ENCODE data around the gene KCNQ1. TPM values are rescaled to one million over a fixed set of nuclear protein-coding genes. Genes with fewer than 3 reads are reported as not detected.

The KCNQ1 gene
- total RNA-seq, 1 experiment from 2014 or later = not detected

- CTCF ChIA-PET = no interaction called here
- Histone ChIP-seq H3K79me2 (ENCODE audit: low read depth) (no peaks in the 10 kb centered on the region), H3K9me3 (ENCODE audit: insufficient read depth, low read depth) (no peaks in the 10 kb centered on the region), H3K27ac (no peak overlapping the region), H3K4me1 (replicated peaks; ENCODE audit: insufficient read depth) (no peaks in the 10 kb centered on the region), H3K4me2 (no peak overlapping the region), H2AFZ (no peak overlapping the region), H3F3A (ENCODE audit: insufficient read depth, low read depth) (no peaks in the 10 kb centered on the region), H4K20me1 (ENCODE audit: insufficient read depth) (no peaks in the 10 kb centered on the region), H3K36me3 (ENCODE audit: low read depth) (no peaks in the 10 kb centered on the region), H3K27me3 (ENCODE audit: insufficient read depth, low read depth) (peaks cover 52% of the 10 kb centered on the region), H3K9me2 (ENCODE audit: insufficient read depth) (no peaks in the 10 kb centered on the region), H3K4me3 (no peak overlapping the region)
- TF ChIP-seq EZH2 (IDR thresholded peaks at IDR 0.05; ENCODE audit: low read depth) (no peak), CTCF (conservative IDR thresholded peaks at IDR 0.05) (no peak)
- intact Hi-C loops (cut with micrococcal nuclease; ENCODE audit: unreplicated experiment) = no loop called here
- DNase-seq = no peak
- BruUV-seq (replicated peaks) = no TSS peak
- POLR2A ChIA-PET (ENCODE audit: unreplicated experiment) = no interaction called here
Observed at GRCh38 chr11:2520736-2521035, 75.9 kb downstream of the KCNQ1 start.

GRCh38 chr11:2521081-2521732 lies 76.4 kb downstream of the KCNQ1 start:
- Histone ChIP-seq H2AFZ (no peak overlapping the region), H3K4me2 (no peak overlapping the region), H3F3A (ENCODE audit: insufficient read depth, low read depth) (no peaks in the 10 kb centered on the region), H3K9me2 (ENCODE audit: insufficient read depth) (no peaks in the 10 kb centered on the region), H3K9me3 (ENCODE audit: insufficient read depth, low read depth) (no peaks in the 10 kb centered on the region), H3K36me3 (ENCODE audit: low read depth) (no peaks in the 10 kb centered on the region), H3K27me3 (ENCODE audit: insufficient read depth, low read depth) (peaks cover 48% of the 10 kb centered on the region), H3K27ac (no peak overlapping the region), H3K4me1 (replicated peaks; ENCODE audit: insufficient read depth) (no peaks in the 10 kb centered on the region), H4K20me1 (ENCODE audit: insufficient read depth) (no peaks in the 10 kb centered on the region), H3K4me3 (no peak overlapping the region), H3K79me2 (ENCODE audit: low read depth) (no peaks in the 10 kb centered on the region)
- no peak for DNase-seq
- ChIA-PET CTCF (no interaction called here), POLR2A (ENCODE audit: unreplicated experiment) (no interaction called here)
- no peak for TF ChIP-seq CTCF (conservative IDR thresholded peaks at IDR 0.05)
- TF ChIP-seq EZH2 (IDR thresholded peaks at IDR 0.05; ENCODE audit: low read depth) = no peak
- BruUV-seq (replicated peaks) = no TSS peak
- intact Hi-C loops (cut with micrococcal nuclease; ENCODE audit: unreplicated experiment) = no loop called here

GRCh38 chr11:2521733-2522630 lies 77.2 kb downstream of the KCNQ1 start:
- TF ChIP-seq EZH2 (IDR thresholded peaks at IDR 0.05; ENCODE audit: low read depth) = no peak
- TF ChIP-seq CTCF (conservative IDR thresholded peaks at IDR 0.05) = no peak
- no peaks in the 10 kb centered on the region for H3F3A ChIP-seq (ENCODE audit: insufficient read depth, low read depth)
- no peaks in the 10 kb centered on the region for H3K9me3 ChIP-seq (ENCODE audit: insufficient read depth, low read depth)
- no peaks in the 10 kb centered on the region for H4K20me1 ChIP-seq (ENCODE audit: insufficient read depth)
- ChIA-PET CTCF (no interaction called here), POLR2A (ENCODE audit: unreplicated experiment) (no interaction called here)
- DNase-seq = no peak
- no peak overlapping the region for H3K27ac ChIP-seq
- H3K4me2 ChIP-seq = no peak overlapping the region
- no peaks in the 10 kb centered on the region for H3K36me3 ChIP-seq (ENCODE audit: low read depth)
- no TSS peak for BruUV-seq (replicated peaks)
- H3K79me2 ChIP-seq (ENCODE audit: low read depth) = no peaks in the 10 kb centered on the region
- H3K4me1 ChIP-seq (replicated peaks; ENCODE audit: insufficient read depth) = no peaks in the 10 kb centered on the region
- intact Hi-C loops (cut with micrococcal nuclease; ENCODE audit: unreplicated experiment) = no loop called here
- H2AFZ ChIP-seq = no peak overlapping the region
- peaks cover 40% of the 10 kb centered on the region for H3K27me3 ChIP-seq (ENCODE audit: insufficient read depth, low read depth)
- no peak overlapping the region for H3K4me3 ChIP-seq
- H3K9me2 ChIP-seq (ENCODE audit: insufficient read depth) = no peaks in the 10 kb centered on the region
